Measurements from ENCODE around the gene TLE6.

Gene TLE6

GRCh38 chr19:3027981-3028304, 50.6 kb downstream of the TLE6 start:
- H3K27ac ChIP-seq (replicated peaks), result no peak overlapping the region
- DNase-seq (ENCODE audit: low read depth in 1 of 2, low spot score in 1 of 2), result no peak
- H3K27me3 ChIP-seq (ENCODE audit: insufficient read depth, poor library complexity, severe bottlenecking), result peaks cover 59% of the 10 kb centered on the region
- TF ChIP-seq CTCF (IDR thresholded peaks at IDR 0.05; ENCODE audit: insufficient read depth, low read length) (no peak), SPI1 (IDR thresholded peaks at IDR 0.05; ENCODE audit: borderline replicate concordance, low read depth) (no peak), REST (IDR thresholded peaks at IDR 0.05; ENCODE audit: insufficient replicate concordance, low read depth) (no peak), GABPA (IDR thresholded peaks at IDR 0.05; ENCODE audit: low read depth) (no peak), POLR2AphosphoS5 (IDR thresholded peaks at IDR 0.05; ENCODE audit: low read depth) (no peak)
- H3K4me3 ChIP-seq (replicated peaks; ENCODE audit: insufficient read depth, low read length), result no peak overlapping the region

- no peak overlapping the region for H3K27ac ChIP-seq (replicated peaks)
- TF ChIP-seq CTCF (IDR thresholded peaks at IDR 0.05; ENCODE audit: insufficient read depth, low read length) (no peak), POLR2AphosphoS5 (IDR thresholded peaks at IDR 0.05; ENCODE audit: low read depth) (no peak), GABPA (IDR thresholded peaks at IDR 0.05; ENCODE audit: low read depth) (no peak), REST (IDR thresholded peaks at IDR 0.05; ENCODE audit: insufficient replicate concordance, low read depth) (no peak), SPI1 (IDR thresholded peaks at IDR 0.05; ENCODE audit: borderline replicate concordance, low read depth) (no peak)
- peaks cover 57% of the 10 kb centered on the region for H3K27me3 ChIP-seq (ENCODE audit: insufficient read depth, poor library complexity, severe bottlenecking)
- no peak overlapping the region for H3K4me3 ChIP-seq (replicated peaks; ENCODE audit: insufficient read depth, low read length)
- no peak for DNase-seq (ENCODE audit: low read depth in 1 of 2, low spot score in 1 of 2)
These were observed 51.1 kb downstream of the TLE6 start for GRCh38 chr19:3028305-3029064.

GRCh38 chr19:3029065-3029923, 51.9 kb downstream of the TLE6 start, which contains the start of gene TLE2:
Gene TLE2 (minus strand): TSS chr19:3029280. CDS start chr19:3028904, 376 bp downstream.
- no peak for DNase-seq (ENCODE audit: low read depth in 1 of 2, low spot score in 1 of 2)
- Histone ChIP-seq H3K27ac (replicated peaks) (no peak within 1 kb of the TSS), H3K27me3 (ENCODE audit: insufficient read depth, poor library complexity, severe bottlenecking) (peaks cover 56% of the 10 kb centered on the region), H3K4me3 (replicated peaks; ENCODE audit: insufficient read depth, low read length) (no peak within 1 kb of the TSS)
- TF ChIP-seq REST (IDR thresholded peaks at IDR 0.05; ENCODE audit: insufficient replicate concordance, low read depth), result no peak
- no peak for TF ChIP-seq POLR2AphosphoS5 (IDR thresholded peaks at IDR 0.05; ENCODE audit: low read depth)
- TF ChIP-seq CTCF (IDR thresholded peaks at IDR 0.05; ENCODE audit: insufficient read depth, low read length), result no peak
- TF ChIP-seq GABPA (IDR thresholded peaks at IDR 0.05; ENCODE audit: low read depth), result no peak
- TF ChIP-seq SPI1 (IDR thresholded peaks at IDR 0.05; ENCODE audit: borderline replicate concordance, low read depth), result no peak
